Astrocyte (in vitro differentiated cells and primary cell): ENCODE measurements around the gene GABRA4. TPM values are rescaled to one million over a fixed set of nuclear protein-coding genes. Genes with fewer than 3 reads are reported as not detected.

ENCODE experiments used
- DNase-seq: peaks from one replicate; pipeline ENCODE4 v3.0.0-alpha.2; 2010; ENCODE audit warnings: low read depth
- FAIRE-seq: peaks from 2 replicates; lab custom pipeline; 2011; peaks lifted over from hg19 to GRCh38; lab: Jason Lieb, UNC
- H2AFZ ChIP-seq: 2 replicates; pipeline ENCODE4 v1.6.0; 2012; ENCODE audit warnings: low read depth, low read length, inconsistent platforms
- H3K27ac ChIP-seq: 2 replicates; pipeline ENCODE4 v1.5.1; 2011; ENCODE audit warnings: low read depth, low read length, inconsistent platforms
- H3K27me3 ChIP-seq: 2 replicates; pipeline ENCODE4 v1.6.0; 2011; ENCODE audit warnings: low read length, inconsistent platforms; ENCODE audit not compliant: insufficient read depth
- H3K36me3 ChIP-seq: 2 replicates; pipeline ENCODE4 v1.5.1; 2011; ENCODE audit warnings: low read length, inconsistent platforms; ENCODE audit not compliant: insufficient read depth
- H3K4me1 ChIP-seq: 2 replicates; pipeline ENCODE4 v1.5.1; 2011; ENCODE audit warnings: low read length, inconsistent platforms; ENCODE audit not compliant: insufficient read depth
- H3K4me2 ChIP-seq: 2 replicates; pipeline ENCODE4 v1.6.0; 2012; ENCODE audit warnings: low read length, inconsistent platforms
- H3K4me3 ChIP-seq: 2 replicates; pipeline ENCODE4 v1.5.1; 2011; ENCODE audit warnings: low read depth, mild to moderate bottlenecking, low read length, inconsistent platforms; ENCODE audit not compliant: insufficient read depth
- H3K79me2 ChIP-seq: 2 replicates; pipeline ENCODE4 v1.6.0; 2012; ENCODE audit warnings: mild to moderate bottlenecking, low read length, inconsistent platforms; ENCODE audit not compliant: insufficient read depth
- H3K9ac ChIP-seq: 2 replicates; pipeline ENCODE4 v1.6.0; 2012; ENCODE audit warnings: mild to moderate bottlenecking, low read length, inconsistent platforms
- H3K9me3 ChIP-seq: 2 replicates; pipeline ENCODE4 v1.5.1; 2012; ENCODE audit warnings: low read depth, mild to moderate bottlenecking, low read length, inconsistent platforms; ENCODE audit not compliant: insufficient read depth
- H4K20me1 ChIP-seq: 2 replicates; pipeline ENCODE4 v1.6.0; 2012; ENCODE audit warnings: low read length, inconsistent platforms; ENCODE audit not compliant: insufficient read depth
- H3K27ac Mint-ChIP-seq: one replicate; pipeline ENCODE4 v1.8.0; 2021; ENCODE audit warnings: mild to moderate bottlenecking, mixed read lengths; ENCODE audit not compliant: unreplicated experiment
- H3K27me3 Mint-ChIP-seq: one replicate; pipeline ENCODE4 v1.8.0; 2021; ENCODE audit warnings: low read depth, mixed read lengths; ENCODE audit not compliant: unreplicated experiment
- H3K36me3 Mint-ChIP-seq: one replicate; pipeline ENCODE4 v1.8.0; 2021; ENCODE audit warnings: low read depth, mixed read lengths; ENCODE audit not compliant: unreplicated experiment
- H3K4me1 Mint-ChIP-seq: one replicate; pipeline ENCODE4 v1.8.0; 2021; ENCODE audit warnings: low read depth, mixed read lengths; ENCODE audit not compliant: unreplicated experiment
- H3K4me3 Mint-ChIP-seq: one replicate; pipeline ENCODE4 v1.8.0; 2021; ENCODE audit warnings: mild to moderate bottlenecking, moderate library complexity, mixed read lengths; ENCODE audit not compliant: unreplicated experiment
- H3K9me3 Mint-ChIP-seq: one replicate; pipeline ENCODE4 v1.8.0; 2021; ENCODE audit warnings: mild to moderate bottlenecking, mixed read lengths; ENCODE audit not compliant: unreplicated experiment
- EZH2 ChIP-seq: IDR thresholded peaks from 2 replicates; pipeline ENCODE4 v1.6.1; 2012; ENCODE audit warnings: mild to moderate bottlenecking, low read length, inconsistent platforms; ENCODE audit not compliant: insufficient read depth
- total RNA-seq: library from RNA; stranded (reverse); gene quantifications from 2 replicates; pipeline ENCODE4 v1.2.1, GENCODE V29; 2021
- TF ChIP-seq, protein P1 (sequence below): IDR thresholded peaks from 2 replicates; pipeline ENCODE4 v1.5.1; 2011; ENCODE audit warnings: low read depth, mild to moderate bottlenecking, inconsistent platforms, low read length, moderate library complexity; ENCODE audit not compliant: insufficient read depth

GABRA4 gene
- total RNA-seq, 1 donor from 2014 or later, result not detected

DNA sequence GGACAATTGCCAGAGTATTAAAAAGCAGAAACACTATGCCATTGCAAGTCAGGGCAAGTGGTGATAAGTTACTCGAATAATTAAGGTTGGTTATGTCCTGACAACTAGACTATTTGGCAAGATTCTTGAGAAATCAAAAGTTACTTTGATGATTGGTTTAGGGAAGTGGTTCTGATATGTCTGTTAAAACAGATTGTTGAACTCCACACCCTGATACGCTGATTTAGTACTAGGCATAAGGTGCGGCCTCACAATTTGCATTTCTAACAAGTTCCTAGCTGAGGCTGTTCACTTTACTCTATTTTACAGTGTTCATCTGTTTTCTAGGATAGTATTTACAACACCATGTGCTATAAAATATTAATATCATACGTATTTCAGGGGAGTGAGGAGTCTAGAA is 12.5 kb downstream of the GABRA4 start:
- no peaks in the 10 kb centered on the region for H3K4me1 ChIP-seq
- no peaks in the 10 kb centered on the region for H4K20me1 ChIP-seq
- H3K9me3 Mint-ChIP-seq, result no peaks in the 10 kb centered on the region
- H3K27ac Mint-ChIP-seq, result no peak overlapping the region
- H3K9ac ChIP-seq, result no peak overlapping the region
- no peak for TF ChIP-seq EZH2
- TF ChIP-seq, protein P1, sequence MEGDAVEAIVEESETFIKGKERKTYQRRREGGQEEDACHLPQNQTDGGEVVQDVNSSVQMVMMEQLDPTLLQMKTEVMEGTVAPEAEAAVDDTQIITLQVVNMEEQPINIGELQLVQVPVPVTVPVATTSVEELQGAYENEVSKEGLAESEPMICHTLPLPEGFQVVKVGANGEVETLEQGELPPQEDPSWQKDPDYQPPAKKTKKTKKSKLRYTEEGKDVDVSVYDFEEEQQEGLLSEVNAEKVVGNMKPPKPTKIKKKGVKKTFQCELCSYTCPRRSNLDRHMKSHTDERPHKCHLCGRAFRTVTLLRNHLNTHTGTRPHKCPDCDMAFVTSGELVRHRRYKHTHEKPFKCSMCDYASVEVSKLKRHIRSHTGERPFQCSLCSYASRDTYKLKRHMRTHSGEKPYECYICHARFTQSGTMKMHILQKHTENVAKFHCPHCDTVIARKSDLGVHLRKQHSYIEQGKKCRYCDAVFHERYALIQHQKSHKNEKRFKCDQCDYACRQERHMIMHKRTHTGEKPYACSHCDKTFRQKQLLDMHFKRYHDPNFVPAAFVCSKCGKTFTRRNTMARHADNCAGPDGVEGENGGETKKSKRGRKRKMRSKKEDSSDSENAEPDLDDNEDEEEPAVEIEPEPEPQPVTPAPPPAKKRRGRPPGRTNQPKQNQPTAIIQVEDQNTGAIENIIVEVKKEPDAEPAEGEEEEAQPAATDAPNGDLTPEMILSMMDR, result no peak
- no peak overlapping the region for H3K4me3 ChIP-seq
- H3K27me3 Mint-ChIP-seq, result no peaks in the 10 kb centered on the region
- no peaks in the 10 kb centered on the region for H3K36me3 Mint-ChIP-seq
- H3K4me2 ChIP-seq, result no peak overlapping the region
- no peak overlapping the region for H3K4me3 Mint-ChIP-seq
- no peaks in the 10 kb centered on the region for H3K9me3 ChIP-seq
- H3K79me2 ChIP-seq, result no peaks in the 10 kb centered on the region
- FAIRE-seq, result no peak
- DNase-seq, result no peak
- no peaks in the 10 kb centered on the region for H3K4me1 Mint-ChIP-seq
- H3K27ac ChIP-seq, result no peak overlapping the region
- H3K36me3 ChIP-seq, result no peaks in the 10 kb centered on the region
- H2AFZ ChIP-seq, result no peak overlapping the region
- no peaks in the 10 kb centered on the region for H3K27me3 ChIP-seq

DNA sequence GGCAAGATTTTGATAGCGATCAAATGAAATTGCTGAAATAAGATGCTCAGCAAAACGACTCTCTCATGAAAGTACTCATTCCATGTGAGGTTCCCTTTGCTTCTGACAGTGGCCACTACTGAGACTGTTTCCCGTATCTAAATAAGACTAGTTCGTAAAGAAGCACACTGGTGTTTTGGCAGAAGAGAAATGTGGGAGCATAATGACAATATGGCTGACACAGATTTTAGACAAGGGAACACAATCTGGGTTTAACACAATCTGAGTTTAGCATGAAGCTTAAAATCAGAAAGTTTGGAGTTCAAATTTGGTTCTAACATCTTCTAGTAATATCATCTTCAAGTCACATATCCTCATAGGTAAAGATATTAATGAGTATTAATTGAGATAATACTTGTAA is 13.7 kb downstream of the GABRA4 start:
- Histone ChIP-seq H3K4me3 (no peak overlapping the region), H4K20me1 (no peaks in the 10 kb centered on the region), H3K9me3 (no peaks in the 10 kb centered on the region), H3K4me1 (no peaks in the 10 kb centered on the region), H3K36me3 (no peaks in the 10 kb centered on the region), H3K79me2 (no peaks in the 10 kb centered on the region), H2AFZ (no peak overlapping the region), H3K27me3 (no peaks in the 10 kb centered on the region), H3K9ac (no peak overlapping the region), H3K27ac (no peak overlapping the region), H3K4me2 (no peak overlapping the region)
- no peaks in the 10 kb centered on the region for H3K36me3 Mint-ChIP-seq
- no peaks in the 10 kb centered on the region for H3K27me3 Mint-ChIP-seq
- no peak overlapping the region for H3K27ac Mint-ChIP-seq
- TF ChIP-seq EZH2, result no peak
- TF ChIP-seq, protein P1, result no peak
- DNase-seq (no peak), FAIRE-seq (no peak)
- H3K4me1 Mint-ChIP-seq, result no peaks in the 10 kb centered on the region
- H3K4me3 Mint-ChIP-seq, result no peak overlapping the region
- no peaks in the 10 kb centered on the region for H3K9me3 Mint-ChIP-seq

DNA sequence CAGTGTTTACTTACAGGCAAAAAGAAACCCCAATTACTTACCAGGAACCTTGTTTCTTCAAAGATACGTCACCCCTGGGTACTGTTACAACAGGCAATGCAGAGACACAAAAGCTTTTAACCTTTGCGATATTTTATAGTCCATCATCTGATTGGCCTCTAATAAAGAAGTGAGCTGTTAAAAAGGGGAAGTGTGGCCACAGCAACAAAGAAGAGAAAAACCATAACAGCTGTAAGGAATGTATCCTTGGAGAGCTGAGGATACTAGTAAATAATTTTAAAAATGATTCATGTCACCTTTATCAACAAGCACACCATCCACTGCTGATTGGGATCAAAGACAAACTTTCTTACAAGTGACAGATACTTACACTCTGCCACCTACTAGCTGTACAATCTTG is 14.1 kb downstream of the GABRA4 start:
- no peaks in the 10 kb centered on the region for H3K4me1 Mint-ChIP-seq
- Histone ChIP-seq H3K27me3 (no peaks in the 10 kb centered on the region), H3K79me2 (no peaks in the 10 kb centered on the region), H3K9ac (no peak overlapping the region), H2AFZ (no peak overlapping the region), H3K36me3 (no peaks in the 10 kb centered on the region), H3K9me3 (no peaks in the 10 kb centered on the region), H3K4me2 (no peak overlapping the region), H3K27ac (no peak overlapping the region), H3K4me1 (no peaks in the 10 kb centered on the region), H3K4me3 (no peak overlapping the region), H4K20me1 (no peaks in the 10 kb centered on the region)
- no peaks in the 10 kb centered on the region for H3K36me3 Mint-ChIP-seq
- H3K27ac Mint-ChIP-seq, result no peak overlapping the region
- H3K27me3 Mint-ChIP-seq, result no peaks in the 10 kb centered on the region
- FAIRE-seq, result no peak
- TF ChIP-seq, protein P1, result no peak
- H3K4me3 Mint-ChIP-seq, result no peak overlapping the region
- no peaks in the 10 kb centered on the region for H3K9me3 Mint-ChIP-seq
- DNase-seq, result no peak
